NCI-H460 (cell line): Measurements from ENCODE around the gene STUM. TPM values are rescaled to one million over a fixed set of nuclear protein-coding genes. Genes with fewer than 3 reads are reported as not detected.

Experiments
- DNase-seq: peaks from one replicate; pipeline ENCODE4 v3.0.0-alpha.2; 2016; ENCODE audit warnings: low read depth; ENCODE audit errors: extremely low read depth
- total RNA-seq: library from RNA; depleted of rRNA; stranded (reverse); fragments of >200 nt; shearing (Covaris generic); gene quantifications from 2 replicates; pipeline ENCODE4 v1.2.3, GENCODE V29; 2014

STUM gene
- total RNA-seq, 1 experiment from 2014 or later = not detected

- DNase-seq = no peak
Observed at GRCh38 chr1:226558036-226558650, 9.6 kb downstream of the STUM start.

- DNase-seq = no peak
Observed at GRCh38 chr1:226560243-226560642, 11.7 kb downstream of the STUM start.

- no peak for DNase-seq
Observed at GRCh38 chr1:226562989-226563388, 14.4 kb downstream of the STUM start.

- DNase-seq = no peak
Observed at GRCh38 chr1:226563666-226564065, 15.1 kb downstream of the STUM start.

- DNase-seq = no peak
Observed at GRCh38 chr1:226565476-226565875, 16.9 kb downstream of the STUM start.

GRCh38 chr1:226566234-226566633 is 17.7 kb downstream of the STUM start:
- no peak for DNase-seq

GRCh38 chr1:226566760-226567159 is 18.2 kb downstream of the STUM start:
- no peak for DNase-seq

- DNase-seq = no peak
Observed at GRCh38 chr1:226568077-226568831, 19.7 kb downstream of the STUM start.

GRCh38 chr1:226568975-226569741 is 20.6 kb downstream of the STUM start:
- no peak for DNase-seq

- no peak for DNase-seq
Observed at GRCh38 chr1:226569879-226570547, 21.4 kb downstream of the STUM start.

- DNase-seq = no peak
Observed at GRCh38 chr1:226571893-226572292, 23.3 kb downstream of the STUM start.

- DNase-seq = no peak
Observed at GRCh38 chr1:226572325-226572726, 23.8 kb downstream of the STUM start.

GRCh38 chr1:226574044-226574443 is 25.5 kb downstream of the STUM start:
- DNase-seq = no peak

GRCh38 chr1:226574591-226575435 is 26.2 kb downstream of the STUM start:
- no peak for DNase-seq

GRCh38 chr1:226575436-226575720 is 26.8 kb downstream of the STUM start:
- DNase-seq = no peak

GRCh38 chr1:226575739-226576378 is 27.3 kb downstream of the STUM start:
- no peak for DNase-seq

- DNase-seq = no peak
Observed at GRCh38 chr1:226576601-226577000, 28.0 kb downstream of the STUM start.

- DNase-seq = no peak
Observed at GRCh38 chr1:226577401-226578180, 29.0 kb downstream of the STUM start.

- no peak for DNase-seq
Observed at GRCh38 chr1:226578946-226579578, 30.5 kb downstream of the STUM start.
